Activated T-cell treated with anti-CD3 and anti-CD28 coated beads, Interleukin-2, amount 50 U/mL, for 4 hours (primary cell): Measurements from ENCODE around the gene CHMP5. TPM values are rescaled to one million over a fixed set of nuclear protein-coding genes. Genes with fewer than 3 reads are reported as not detected.

Source experiments
- ATAC-seq, 2 donors: fragments of 200-7000 bp; cut with Tn5 transposase; one replicate each; pipeline ENCODE4 v1.10.0; 2021
- DNase-seq: peaks from one replicate; pipeline ENCODE4 v3.0.0-alpha.2; 2020
- H3K27me3 Mint-ChIP-seq: one replicate; pipeline ENCODE4 v1.8.0; 2021; ENCODE audit warnings: low read depth, mixed read lengths
- H3K36me3 Mint-ChIP-seq: one replicate; pipeline ENCODE4 v1.8.0; 2022; ENCODE audit warnings: mixed read lengths; ENCODE audit not compliant: insufficient read depth
- H3K4me1 Mint-ChIP-seq: one replicate; pipeline ENCODE4 v1.8.0; 2021; ENCODE audit warnings: low read depth, mixed read lengths
- H3K4me3 Mint-ChIP-seq: one replicate; pipeline ENCODE4 v1.8.0; 2021; ENCODE audit warnings: mild to moderate bottlenecking, moderate library complexity, mixed read lengths
- H3K9me3 Mint-ChIP-seq: one replicate; pipeline ENCODE4 v1.8.0; 2021; ENCODE audit warnings: mixed read lengths
- total RNA-seq, 3 donors: library from RNA; stranded (reverse); gene quantifications; one replicate each; pipeline ENCODE4 v1.2.1, GENCODE V29; 2021

Gene CHMP5
- total RNA-seq = 10 to 100 TPM; 45.0 to 59.5 (median 46.8) TPM

- peaks cover 41% of the 10 kb centered on the region for H3K4me1 Mint-ChIP-seq
- peak within 1 kb of the TSS; percentile 95 for H3K4me3 Mint-ChIP-seq
- H3K27me3 Mint-ChIP-seq = no peaks in the 10 kb centered on the region
- H3K36me3 Mint-ChIP-seq = peaks cover 46% of the 10 kb centered on the region
- no peaks in the 10 kb centered on the region for H3K9me3 Mint-ChIP-seq
- ATAC-seq (peak; percentile 90 to 91), DNase-seq (peak; percentile 100)
Measured at GRCh38 chr9:33264473-33265177, at the start of gene CHMP5, which contains the start of gene BAG1. CHMP5 (plus strand) TSS chr9:33265049; CDS start chr9:33265079, 30 bp downstream. BAG1 (minus strand) TSS chr9:33264708.

GRCh38 chr9:33220681-33221567, 43.9 kb upstream of the CHMP5 start:
- Mint-ChIP-seq H3K27me3 (peaks cover 2% of the 10 kb centered on the region), H3K9me3 (no peaks in the 10 kb centered on the region), H3K36me3 (no peaks in the 10 kb centered on the region), H3K4me1 (peaks cover 14% of the 10 kb centered on the region), H3K4me3 (no peak overlapping the region)
- DNase-seq = no peak
- peak in 1 of 2 donors; percentile 21 for ATAC-seq

- Mint-ChIP-seq H3K27me3 (peaks cover 2% of the 10 kb centered on the region), H3K36me3 (no peaks in the 10 kb centered on the region), H3K4me1 (peaks cover 14% of the 10 kb centered on the region), H3K4me3 (no peak overlapping the region), H3K9me3 (no peaks in the 10 kb centered on the region)
- DNase-seq (no peak), ATAC-seq (no peak)
Measured at GRCh38 chr9:33221568-33221884, 43.3 kb upstream of the CHMP5 start.

GRCh38 chr9:33222031-33222430, 42.8 kb upstream of the CHMP5 start:
- Mint-ChIP-seq H3K4me3 (no peak overlapping the region), H3K27me3 (peaks cover 2% of the 10 kb centered on the region), H3K4me1 (peaks cover 14% of the 10 kb centered on the region), H3K36me3 (no peaks in the 10 kb centered on the region), H3K9me3 (no peaks in the 10 kb centered on the region)
- no peak for DNase-seq
- no peak for ATAC-seq

- H3K36me3 Mint-ChIP-seq = no peaks in the 10 kb centered on the region
- H3K9me3 Mint-ChIP-seq = no peaks in the 10 kb centered on the region
- H3K27me3 Mint-ChIP-seq = peaks cover 2% of the 10 kb centered on the region
- no peak for DNase-seq
- H3K4me3 Mint-ChIP-seq = no peak overlapping the region
- peaks cover 14% of the 10 kb centered on the region for H3K4me1 Mint-ChIP-seq
- no peak for ATAC-seq
Measured at GRCh38 chr9:33223696-33224095, 41.2 kb upstream of the CHMP5 start.

GRCh38 chr9:33225319-33226147, 39.3 kb upstream of the CHMP5 start:
- peak; percentile 71 for DNase-seq
- H3K36me3 Mint-ChIP-seq = no peaks in the 10 kb centered on the region
- peaks cover 2% of the 10 kb centered on the region for H3K27me3 Mint-ChIP-seq
- ATAC-seq = peak; percentile 71 to 79
- H3K4me1 Mint-ChIP-seq = peaks cover 14% of the 10 kb centered on the region
- H3K4me3 Mint-ChIP-seq = no peak overlapping the region
- no peaks in the 10 kb centered on the region for H3K9me3 Mint-ChIP-seq

- ATAC-seq (no peak), DNase-seq (no peak)
- no peak overlapping the region for H3K4me3 Mint-ChIP-seq
- H3K4me1 Mint-ChIP-seq = peaks cover 9% of the 10 kb centered on the region
- peaks cover 2% of the 10 kb centered on the region for H3K27me3 Mint-ChIP-seq
- no peaks in the 10 kb centered on the region for H3K36me3 Mint-ChIP-seq
- H3K9me3 Mint-ChIP-seq = no peaks in the 10 kb centered on the region
Measured at GRCh38 chr9:33227008-33227398, 37.8 kb upstream of the CHMP5 start.

GRCh38 chr9:33227741-33228140, 37.1 kb upstream of the CHMP5 start:
- Mint-ChIP-seq H3K4me1 (peaks cover 9% of the 10 kb centered on the region), H3K36me3 (no peaks in the 10 kb centered on the region), H3K27me3 (peaks cover 2% of the 10 kb centered on the region), H3K4me3 (no peak overlapping the region), H3K9me3 (no peaks in the 10 kb centered on the region)
- no peak for ATAC-seq
- no peak for DNase-seq

GRCh38 chr9:33228606-33229005, 36.2 kb upstream of the CHMP5 start:
- Mint-ChIP-seq H3K36me3 (no peaks in the 10 kb centered on the region), H3K4me3 (no peak overlapping the region), H3K4me1 (peaks cover 9% of the 10 kb centered on the region), H3K9me3 (no peaks in the 10 kb centered on the region), H3K27me3 (peaks cover 2% of the 10 kb centered on the region)
- ATAC-seq = no peak
- DNase-seq = no peak

- H3K9me3 Mint-ChIP-seq = no peaks in the 10 kb centered on the region
- DNase-seq (no peak), ATAC-seq (no peak)
- H3K4me1 Mint-ChIP-seq = peaks cover 9% of the 10 kb centered on the region
- no peak overlapping the region for H3K4me3 Mint-ChIP-seq
- H3K27me3 Mint-ChIP-seq = peaks cover under 1% of the 10 kb centered on the region
- H3K36me3 Mint-ChIP-seq = no peaks in the 10 kb centered on the region
Measured at GRCh38 chr9:33229359-33230114, 35.3 kb upstream of the CHMP5 start.

GRCh38 chr9:33230756-33231622, 33.9 kb upstream of the CHMP5 start:
- no peaks in the 10 kb centered on the region for H3K9me3 Mint-ChIP-seq
- H3K27me3 Mint-ChIP-seq = peaks cover 4% of the 10 kb centered on the region
- H3K4me3 Mint-ChIP-seq = no peak overlapping the region
- H3K4me1 Mint-ChIP-seq = no peaks in the 10 kb centered on the region
- H3K36me3 Mint-ChIP-seq = no peaks in the 10 kb centered on the region
- no peak for ATAC-seq
- DNase-seq = no peak

GRCh38 chr9:33231623-33231942, 33.3 kb upstream of the CHMP5 start:
- no peaks in the 10 kb centered on the region for H3K9me3 Mint-ChIP-seq
- ATAC-seq (no peak), DNase-seq (no peak)
- H3K36me3 Mint-ChIP-seq = no peaks in the 10 kb centered on the region
- no peak overlapping the region for H3K4me3 Mint-ChIP-seq
- no peaks in the 10 kb centered on the region for H3K4me1 Mint-ChIP-seq
- peaks cover 5% of the 10 kb centered on the region for H3K27me3 Mint-ChIP-seq

GRCh38 chr9:33232815-33233214, 32.0 kb upstream of the CHMP5 start:
- ATAC-seq (no peak), DNase-seq (no peak)
- Mint-ChIP-seq H3K27me3 (peaks cover 5% of the 10 kb centered on the region), H3K36me3 (no peaks in the 10 kb centered on the region), H3K4me3 (no peak overlapping the region), H3K4me1 (no peaks in the 10 kb centered on the region), H3K9me3 (no peaks in the 10 kb centered on the region)
